OCI-LY1 (cell line): Measurements from ENCODE around the gene KCTD8.

ENCODE experiments used
- H2AFZ ChIP-seq: fragments of 200-600 bp; sonication (generic), shearing (Covaris generic); 2 replicates; pipeline ENCODE4 v1.6.0; 2014; ENCODE audit warnings: antibody characterized with exemption, mild to moderate bottlenecking, low read length
- H3F3A ChIP-seq: fragments of 200-600 bp; sonication (generic), shearing (Covaris generic); 2 replicates; pipeline ENCODE4 v1.6.0; 2014; ENCODE audit warnings: mild to moderate bottlenecking, antibody characterized with exemption, low read length, moderate library complexity; ENCODE audit not compliant: insufficient read depth
- H3K27ac ChIP-seq: fragments of 200-600 bp; sonication (generic); 2 replicates; pipeline ENCODE4 v1.5.1; 2014; ENCODE audit warnings: low read length, mixed run types, mild to moderate bottlenecking, low read depth; ENCODE audit not compliant: poor library complexity, severe bottlenecking
- H3K27me3 ChIP-seq: fragments of 200-600 bp; sonication (generic); 2 replicates; pipeline ENCODE4 v1.6.0; 2014; ENCODE audit warnings: antibody characterized with exemption, mild to moderate bottlenecking, low read length, moderate library complexity; ENCODE audit not compliant: insufficient read depth
- H3K36me3 ChIP-seq: fragments of 200-600 bp; sonication (generic); 2 replicates; pipeline ENCODE4 v1.6.1; 2014; ENCODE audit warnings: mild to moderate bottlenecking, antibody characterized with exemption, low read length, moderate library complexity, mixed read lengths; ENCODE audit not compliant: insufficient read depth
- H3K4me1 ChIP-seq: fragments of 200-600 bp; sonication (generic); 2 replicates; pipeline ENCODE4 v1.5.1; 2014; ENCODE audit warnings: mild to moderate bottlenecking, low read length, moderate library complexity; ENCODE audit not compliant: insufficient read depth, severe bottlenecking
- H3K4me2 ChIP-seq: fragments of 200-600 bp; sonication (generic), shearing (Covaris generic); 2 replicates; pipeline ENCODE4 v1.6.1; 2014; ENCODE audit warnings: low read length
- H3K4me3 ChIP-seq: fragments of 200-600 bp; sonication (generic); 2 replicates; pipeline ENCODE4 v1.5.1; 2014; ENCODE audit warnings: low read length, low read depth, mild to moderate bottlenecking, mixed read lengths; ENCODE audit not compliant: poor library complexity, severe bottlenecking
- H3K79me2 ChIP-seq: fragments of 200-600 bp; shearing (Covaris generic); 2 replicates; pipeline ENCODE4 v1.6.1; 2016; ENCODE audit warnings: mixed run types, low read length, mixed read lengths; ENCODE audit not compliant: insufficient read depth
- H3K9ac ChIP-seq: fragments of 200-600 bp; sonication (generic), shearing (Covaris generic); 2 replicates; pipeline ENCODE4 v1.6.1; 2014; ENCODE audit warnings: mild to moderate bottlenecking, low read length, mixed read lengths
- H3K9me2 ChIP-seq: fragments of 200-600 bp; sonication (generic), shearing (Covaris generic); 2 replicates; pipeline ENCODE4 v1.6.1; 2014; ENCODE audit warnings: low read depth, mild to moderate bottlenecking, low read length, mixed read lengths
- H3K9me3 ChIP-seq: fragments of 200-600 bp; shearing (Covaris generic); 2 replicates; pipeline ENCODE4 v1.6.1; 2014; ENCODE audit warnings: low read length, mixed read lengths
- H4K20me1 ChIP-seq: fragments of 200-600 bp; sonication (generic), shearing (Covaris generic); 2 replicates; pipeline ENCODE4 v1.6.0; 2016; ENCODE audit warnings: mild to moderate bottlenecking, low read length; ENCODE audit not compliant: insufficient read depth
- EZH2 ChIP-seq: fragments of 200-600 bp; sonication (generic), shearing (Covaris generic); IDR thresholded peaks from 2 replicates; pipeline ENCODE4 v1.8.0; 2017; ENCODE audit warnings: borderline replicate concordance, mixed run types, mild to moderate bottlenecking, antibody characterized with exemption, low read length, moderate library complexity, mixed read lengths
- TF ChIP-seq, protein P1 (sequence below): fragments of 200-600 bp; sonication (generic), shearing (Covaris generic); IDR thresholded peaks from 2 replicates; pipeline ENCODE4 v1.5.1; 2017; ENCODE audit warnings: mild to moderate bottlenecking, antibody characterized with exemption, low read length, moderate library complexity, mixed read lengths

Gene KCTD8

DNA sequence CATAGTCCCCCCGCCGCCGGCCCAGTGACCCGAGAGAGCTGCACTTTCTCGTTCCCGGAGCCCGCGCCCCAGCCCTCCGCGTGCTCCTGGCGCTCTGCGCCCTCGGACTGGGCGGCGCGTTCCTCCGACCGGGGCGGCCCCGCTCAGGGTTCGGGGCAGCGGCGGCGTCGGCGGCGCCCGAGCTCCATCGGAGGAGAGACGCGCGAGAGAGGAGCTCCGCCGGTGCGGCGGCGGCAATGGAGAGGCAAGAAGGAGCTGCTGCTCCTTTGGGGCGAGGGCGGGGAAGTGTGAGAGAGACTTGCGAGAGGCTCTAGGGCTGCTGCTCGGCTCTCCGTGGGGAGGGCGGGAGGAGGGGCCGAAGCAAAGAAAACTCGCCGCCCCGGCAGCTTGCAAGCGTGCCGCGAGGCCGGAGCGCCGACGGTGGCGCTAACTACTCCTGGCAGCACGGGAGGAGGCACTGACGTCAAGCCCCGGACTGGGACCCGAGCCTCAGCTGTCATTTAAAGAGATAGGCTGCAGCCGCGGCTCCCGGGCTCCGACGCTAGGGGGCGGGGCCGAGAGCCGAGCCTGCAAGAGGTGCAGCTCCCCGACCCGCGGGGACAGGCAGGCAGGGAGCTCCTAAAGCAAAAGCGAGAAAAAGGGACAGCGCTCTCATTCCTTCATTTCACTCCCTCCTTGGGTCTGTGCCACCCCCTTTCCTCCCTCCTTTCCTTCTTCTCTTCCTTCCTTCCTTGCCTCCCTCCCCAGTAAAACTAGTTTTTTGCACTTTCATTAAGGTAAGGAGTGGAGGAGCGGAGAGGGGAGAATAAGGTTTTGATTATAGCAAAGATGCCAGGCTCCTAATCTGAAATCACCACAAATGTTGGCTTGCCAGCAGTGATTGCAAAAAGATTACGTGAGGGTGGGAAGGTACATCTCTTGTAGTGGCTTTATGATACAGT is at the start of gene KCTD8:
TSS of gene KCTD8 (minus strand) at position 289 of the 941 bp plus-strand sequence.
- Histone ChIP-seq H4K20me1 (no peaks in the 10 kb centered on the region), H3K4me1 (peaks cover 4% of the 10 kb centered on the region), H3K36me3 (no peaks in the 10 kb centered on the region), H3F3A (no peaks in the 10 kb centered on the region), H3K4me3 (no peak within 1 kb of the TSS), H3K9ac (no peak within 1 kb of the TSS), H3K27ac (no peak within 1 kb of the TSS), H3K79me2 (no peaks in the 10 kb centered on the region), H2AFZ (no peak within 1 kb of the TSS), H3K4me2 (peak within 1 kb of the TSS; percentile 34; the same call in 1 of the 2 replicates), H3K9me2 (no peaks in the 10 kb centered on the region), H3K9me3 (no peaks in the 10 kb centered on the region), H3K27me3 (no peaks in the 10 kb centered on the region)
- no peak for TF ChIP-seq EZH2
- TF ChIP-seq, protein P1, sequence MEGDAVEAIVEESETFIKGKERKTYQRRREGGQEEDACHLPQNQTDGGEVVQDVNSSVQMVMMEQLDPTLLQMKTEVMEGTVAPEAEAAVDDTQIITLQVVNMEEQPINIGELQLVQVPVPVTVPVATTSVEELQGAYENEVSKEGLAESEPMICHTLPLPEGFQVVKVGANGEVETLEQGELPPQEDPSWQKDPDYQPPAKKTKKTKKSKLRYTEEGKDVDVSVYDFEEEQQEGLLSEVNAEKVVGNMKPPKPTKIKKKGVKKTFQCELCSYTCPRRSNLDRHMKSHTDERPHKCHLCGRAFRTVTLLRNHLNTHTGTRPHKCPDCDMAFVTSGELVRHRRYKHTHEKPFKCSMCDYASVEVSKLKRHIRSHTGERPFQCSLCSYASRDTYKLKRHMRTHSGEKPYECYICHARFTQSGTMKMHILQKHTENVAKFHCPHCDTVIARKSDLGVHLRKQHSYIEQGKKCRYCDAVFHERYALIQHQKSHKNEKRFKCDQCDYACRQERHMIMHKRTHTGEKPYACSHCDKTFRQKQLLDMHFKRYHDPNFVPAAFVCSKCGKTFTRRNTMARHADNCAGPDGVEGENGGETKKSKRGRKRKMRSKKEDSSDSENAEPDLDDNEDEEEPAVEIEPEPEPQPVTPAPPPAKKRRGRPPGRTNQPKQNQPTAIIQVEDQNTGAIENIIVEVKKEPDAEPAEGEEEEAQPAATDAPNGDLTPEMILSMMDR, result peak; percentile 73

DNA sequence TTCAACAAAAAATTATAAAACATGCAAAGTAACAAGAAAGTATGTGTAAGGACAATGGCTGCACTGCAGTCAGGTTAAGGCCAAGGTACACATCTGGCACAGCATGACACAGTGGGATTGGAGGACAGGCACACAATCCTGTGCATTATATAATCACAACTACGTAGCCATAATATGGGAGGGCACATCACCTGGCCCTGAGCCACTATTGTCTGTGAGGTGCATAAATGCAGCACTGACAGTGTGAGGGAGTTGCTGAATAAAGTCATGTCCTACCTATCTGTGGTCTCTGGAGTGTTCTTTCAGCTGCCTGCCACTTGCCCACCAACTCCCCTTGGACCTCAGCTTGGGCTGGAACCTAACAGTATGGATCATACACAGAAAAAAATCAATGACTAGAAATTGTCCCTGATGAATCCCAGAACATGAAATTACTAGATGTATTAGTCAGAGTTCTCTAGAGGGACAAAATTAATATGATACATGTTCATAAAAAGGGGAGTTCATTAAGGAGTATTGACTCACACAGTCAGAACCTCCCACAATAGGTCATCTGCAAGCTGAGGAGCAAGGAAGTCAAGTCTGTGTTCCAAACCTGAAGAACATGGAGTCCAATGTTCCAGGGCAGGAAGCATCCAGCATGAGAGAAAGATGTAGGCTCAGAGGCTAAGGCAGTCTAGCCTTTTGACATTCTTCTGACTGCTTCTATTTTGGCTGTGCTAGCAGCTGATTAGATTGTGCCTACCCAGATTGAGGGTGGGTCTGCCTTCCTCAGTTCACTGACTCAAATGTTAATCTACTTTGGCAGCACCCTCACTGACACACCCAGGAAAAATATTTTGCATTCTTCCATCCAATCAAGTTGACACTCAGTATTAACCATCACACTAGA is 46.4 kb upstream of the KCTD8 start:
- no peaks in the 10 kb centered on the region for H3K27me3 ChIP-seq
- H3K79me2 ChIP-seq, result no peaks in the 10 kb centered on the region

DNA sequence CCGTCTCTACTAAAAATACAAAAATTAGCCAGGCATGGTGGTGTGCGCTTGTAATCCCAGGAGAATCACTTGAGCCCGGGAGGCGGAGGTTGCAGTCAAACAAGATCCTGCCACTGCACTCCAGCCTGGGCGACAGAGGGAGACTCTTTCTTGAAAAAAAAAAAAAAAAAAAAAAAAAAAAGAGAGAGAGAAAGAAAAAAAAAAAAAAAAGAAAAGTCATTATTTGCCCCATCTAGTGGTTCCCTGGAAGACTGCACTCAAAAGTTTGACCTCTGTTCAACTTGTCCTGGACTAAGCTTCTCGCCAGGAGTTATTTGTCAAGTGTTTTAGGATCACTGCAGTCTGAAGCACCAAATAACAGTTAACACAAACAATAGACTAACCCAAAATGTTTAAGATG is 45.3 kb upstream of the KCTD8 start:
- no peak overlapping the region for H2AFZ ChIP-seq
- no peaks in the 10 kb centered on the region for H4K20me1 ChIP-seq
- H3K4me2 ChIP-seq, result no peak overlapping the region
- no peaks in the 10 kb centered on the region for H3K79me2 ChIP-seq
- no peak overlapping the region for H3K27ac ChIP-seq
- no peaks in the 10 kb centered on the region for H3F3A ChIP-seq
- H3K27me3 ChIP-seq, result no peaks in the 10 kb centered on the region
- H3K4me1 ChIP-seq, result no peaks in the 10 kb centered on the region
- H3K9me3 ChIP-seq, result no peaks in the 10 kb centered on the region
- no peak overlapping the region for H3K4me3 ChIP-seq
- TF ChIP-seq, protein P1, result peak; percentile 27; the same call in 1 of the 2 replicates
- TF ChIP-seq EZH2, result no peak
- H3K36me3 ChIP-seq, result no peaks in the 10 kb centered on the region
- H3K9ac ChIP-seq, result no peak overlapping the region
- H3K9me2 ChIP-seq, result no peaks in the 10 kb centered on the region

More for the DNA sequence above, 46.4 kb upstream of the KCTD8 start:
- no peaks in the 10 kb centered on the region for H4K20me1 ChIP-seq
- TF ChIP-seq, protein P1, result no peak
- no peak for TF ChIP-seq EZH2
- no peak overlapping the region for H3K4me3 ChIP-seq
- H3K9ac ChIP-seq, result no peak overlapping the region
- no peaks in the 10 kb centered on the region for H3K4me1 ChIP-seq
- no peaks in the 10 kb centered on the region for H3K9me2 ChIP-seq
- no peaks in the 10 kb centered on the region for H3K9me3 ChIP-seq
- no peak overlapping the region for H3K27ac ChIP-seq
- H3K4me2 ChIP-seq, result no peak overlapping the region
- no peak overlapping the region for H2AFZ ChIP-seq
- H3K36me3 ChIP-seq, result no peaks in the 10 kb centered on the region
- H3F3A ChIP-seq, result no peaks in the 10 kb centered on the region
